Measurements from ENCODE around the gene ZNF419.
"Not testable (repeated sequence)": the region's sequence is repeated elsewhere in the genome, so short reads cannot be mapped to it uniquely, and the experiment has no call there.

The ZNF419 gene

GRCh38 chr19:57487477-57488298 is at the start of gene ZNF419:
Gene ZNF419, plus strand, starts transcription at chr19:57487750. Its CDS starts 201 bp downstream, at chr19:57487951.
- peak; percentile 90 for DNase-seq

- no peak for DNase-seq
Measured at GRCh38 chr19:57437931-57438330, 49.6 kb upstream of the ZNF419 start.

GRCh38 chr19:57438925-57439324 is 48.6 kb upstream of the ZNF419 start:
- no peak for DNase-seq

GRCh38 chr19:57441979-57442752 is 45.4 kb upstream of the ZNF419 start:
- no peak for DNase-seq

- DNase-seq: no peak
Measured at GRCh38 chr19:57443121-57443696, 44.3 kb upstream of the ZNF419 start.

- no peak for DNase-seq
Measured at GRCh38 chr19:57452307-57452706, 35.2 kb upstream of the ZNF419 start.

- no peak for DNase-seq
Measured at GRCh38 chr19:57465680-57466381, 21.7 kb upstream of the ZNF419 start.

- DNase-seq: no peak
Measured at GRCh38 chr19:57466489-57466888, 21.1 kb upstream of the ZNF419 start.

- no peak for DNase-seq
Measured at GRCh38 chr19:57473646-57474045, 13.9 kb upstream of the ZNF419 start.

- peak; percentile 80 for DNase-seq
Measured at GRCh38 chr19:57477191-57478008, 10.2 kb upstream of the ZNF419 start, which contains the start of gene ZNF772. Gene ZNF772, minus strand, starts transcription at chr19:57477566. Its CDS starts 257 bp downstream, at chr19:57477309.

GRCh38 chr19:57488299-57488644 is 722 bp downstream of the ZNF419 start:
- DNase-seq: not testable (repeated sequence)

- DNase-seq: not testable (repeated sequence)
Measured at GRCh38 chr19:57499332-57499679, 11.8 kb downstream of the ZNF419 start.

GRCh38 chr19:57499680-57500395 is 12.3 kb downstream of the ZNF419 start, which contains the start of gene ZNF773:
Gene ZNF773, plus strand, starts transcription at chr19:57499938. Its CDS starts 143 bp downstream, at chr19:57500081.
- DNase-seq: peak; percentile 84

- not testable (repeated sequence) for DNase-seq
Measured at GRCh38 chr19:57500400-57500799, 12.8 kb downstream of the ZNF419 start.

GRCh38 chr19:57506163-57506562 is 18.6 kb downstream of the ZNF419 start:
- no peak for DNase-seq

- no peak for DNase-seq
Measured at GRCh38 chr19:57511484-57511883, 23.9 kb downstream of the ZNF419 start.

- no peak for DNase-seq
Measured at GRCh38 chr19:57512845-57513244, 25.3 kb downstream of the ZNF419 start.

- no peak for DNase-seq
Measured at GRCh38 chr19:57515255-57515654, 27.7 kb downstream of the ZNF419 start.

- not testable (repeated sequence) for DNase-seq
Measured at GRCh38 chr19:57518021-57518420, 30.5 kb downstream of the ZNF419 start.

GRCh38 chr19:57527136-57527881 is 39.8 kb downstream of the ZNF419 start, which contains the start of gene ZNF549:
Gene ZNF549, plus strand, starts transcription at chr19:57527356. Its CDS starts 218 bp downstream, at chr19:57527574.
- DNase-seq: peak; percentile 86

Measured in DMS79 (cell line).